DMS 273 treated with DMSO at 0.1 percent for 48 hours (cell line): ENCODE measurements around the gene SRP68.

Experiments used
- DNase-seq: peaks from one replicate; lab custom pipeline; 2025; lab: John Stamatoyannopoulos, UW

Gene SRP68

DNA sequence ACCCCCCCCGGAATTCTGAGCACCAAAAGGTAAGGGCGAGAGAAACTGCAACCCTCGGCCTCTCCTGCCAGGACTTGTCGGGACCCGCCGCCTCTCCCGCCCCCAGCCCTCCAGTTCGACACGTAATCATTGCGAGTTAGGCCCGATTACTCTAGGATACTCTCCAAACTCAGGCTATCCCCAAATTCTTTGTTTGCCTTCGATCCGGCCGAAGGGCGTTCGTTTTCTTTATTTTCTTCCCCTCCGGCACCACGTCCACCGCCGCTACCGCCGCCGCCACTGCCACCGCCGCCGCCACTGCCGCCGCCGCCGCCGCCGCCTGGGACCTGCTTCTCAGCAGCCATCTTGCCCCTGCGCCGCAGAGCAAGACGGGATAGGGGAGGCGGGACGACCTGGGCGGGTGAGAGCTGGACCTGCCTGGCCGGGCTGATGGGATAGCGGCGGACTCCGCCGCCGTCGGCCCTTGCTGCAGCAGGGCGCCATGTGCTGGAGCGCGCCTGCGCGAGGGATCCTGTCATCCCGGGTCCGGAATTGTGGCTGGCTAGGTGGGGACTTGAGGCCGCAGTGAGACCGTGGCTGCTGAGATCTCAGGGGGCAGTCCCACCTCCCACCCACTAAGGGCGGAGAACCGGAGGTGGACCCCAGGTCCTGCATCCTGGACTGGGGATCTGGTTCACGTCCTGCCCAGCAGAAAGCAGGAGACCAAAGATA, at the start of gene SRP68:
TSS of gene SRP68 (minus strand) at position 370 of the 711 bp plus-strand sequence. CDS start at position 344, 26 bp downstream.
- DNase-seq = peak; percentile 72

DNA sequence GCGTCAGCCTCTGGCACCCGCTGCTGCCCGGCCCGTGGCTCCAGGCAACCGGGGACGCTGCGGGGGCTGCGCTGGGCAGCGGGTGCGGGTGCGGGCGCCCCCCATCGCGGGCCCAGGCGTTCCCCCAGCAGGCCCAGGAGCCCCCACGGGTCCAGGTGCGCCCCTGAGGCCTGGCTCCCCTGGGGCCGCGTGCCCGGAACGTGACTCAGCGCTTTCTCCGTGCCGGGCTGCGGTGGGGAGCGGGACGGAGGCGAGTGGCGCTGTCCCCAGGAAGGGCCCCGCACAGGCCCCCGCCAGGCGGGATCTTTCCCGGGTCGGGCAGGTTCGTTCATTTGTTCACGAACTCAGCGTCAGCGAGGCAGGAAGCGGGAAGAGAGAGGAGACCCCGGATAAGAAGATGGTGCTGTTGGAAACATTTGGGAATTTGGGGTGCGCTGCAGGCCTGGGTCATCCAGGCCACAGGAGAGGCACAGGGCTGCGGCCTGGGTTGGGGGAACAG, 49.7 kb upstream of the SRP68 start:
- no peak for DNase-seq

DNA sequence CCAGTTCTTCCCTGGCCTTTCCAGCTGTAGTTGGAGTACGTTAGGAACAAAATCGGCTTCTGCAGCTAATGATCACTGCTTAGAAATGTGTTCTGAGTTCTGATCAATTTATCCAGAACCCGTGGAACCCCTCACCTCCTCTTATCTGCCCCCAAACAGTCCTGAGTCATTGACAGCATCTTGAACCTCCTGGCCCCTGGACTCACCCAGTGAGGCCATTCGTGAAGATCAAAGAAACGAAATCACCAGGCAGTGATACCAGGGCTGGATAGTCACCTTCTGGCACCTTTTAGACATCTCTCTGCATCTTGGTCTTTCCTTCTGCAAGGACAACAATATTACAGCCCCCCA, 48.3 kb upstream of the SRP68 start:
- DNase-seq = no peak

DNA sequence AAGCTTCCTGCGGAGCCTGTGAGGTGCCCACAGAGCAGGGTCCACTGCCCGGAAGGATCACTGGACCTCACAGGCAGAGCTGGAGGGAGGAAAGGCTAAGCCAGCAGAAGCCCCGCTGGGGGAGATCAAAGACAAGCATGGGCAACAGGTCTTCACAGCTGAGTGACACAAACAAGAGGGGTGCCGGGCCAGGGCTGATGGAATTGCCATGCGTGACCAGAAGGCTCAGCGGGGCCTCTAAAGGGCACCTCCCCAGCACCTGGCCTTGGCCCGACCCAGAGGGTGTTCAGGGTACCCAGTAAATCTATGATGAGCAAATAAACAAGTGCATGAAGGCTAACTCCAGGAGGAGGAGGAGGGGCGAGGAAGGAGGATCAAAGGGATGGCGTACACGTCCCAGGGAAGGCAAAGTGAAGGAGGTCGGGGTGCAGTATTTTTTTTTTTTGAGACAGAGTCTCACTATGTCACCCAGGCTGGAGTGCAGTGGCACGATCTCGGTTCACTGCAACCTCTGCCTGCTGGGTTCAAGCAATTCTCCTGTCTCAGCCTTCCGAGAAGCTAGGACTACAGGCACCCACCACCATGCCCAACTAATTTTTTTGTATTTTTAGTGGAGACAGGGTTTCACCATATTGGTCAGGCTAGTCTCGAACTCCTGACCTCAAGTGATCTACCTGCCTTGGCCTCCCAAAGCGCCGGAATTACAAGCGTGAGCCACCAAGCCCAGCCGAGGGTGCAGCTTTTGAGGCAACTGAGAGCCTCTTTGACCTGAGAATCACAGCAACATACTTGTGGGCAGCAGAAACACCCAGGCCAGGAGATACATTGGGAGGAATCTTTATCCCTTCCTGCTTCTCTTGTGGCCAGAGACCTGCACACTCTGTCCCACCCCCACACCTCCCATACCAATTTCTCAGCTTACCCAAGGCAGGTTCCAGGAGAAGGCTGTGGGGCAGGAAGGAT, 47.4 kb upstream of the SRP68 start:
- DNase-seq = no peak

DNA sequence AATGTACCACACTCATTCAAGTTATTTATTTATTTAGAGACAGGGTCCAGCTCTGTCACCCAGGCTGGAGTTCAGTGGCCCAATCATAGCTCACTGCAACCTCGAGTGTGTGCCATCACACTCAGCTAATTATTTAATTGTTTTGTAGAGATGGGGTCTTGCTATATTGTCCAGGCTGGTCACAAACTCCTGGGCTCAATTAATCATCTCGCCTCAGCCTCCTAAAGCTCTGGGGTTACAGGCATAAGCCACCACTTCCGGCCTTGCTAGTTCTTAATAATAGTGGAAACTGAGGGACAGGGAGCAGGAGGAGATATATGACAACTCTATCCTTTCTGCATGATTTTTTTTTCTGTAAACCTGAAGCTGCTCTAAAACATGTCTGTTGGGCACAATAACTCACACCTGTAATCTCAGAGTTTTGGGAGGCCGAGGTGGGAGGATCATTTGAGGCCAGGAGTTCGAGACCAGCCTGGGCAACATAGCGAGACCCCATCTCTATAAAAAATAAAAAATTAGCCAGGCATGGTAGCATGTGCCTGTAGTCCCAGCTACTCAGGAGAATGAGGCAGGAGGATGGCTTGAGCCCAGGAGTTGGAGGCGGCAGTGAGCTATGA, 42.9 kb upstream of the SRP68 start:
- no peak for DNase-seq

DNA sequence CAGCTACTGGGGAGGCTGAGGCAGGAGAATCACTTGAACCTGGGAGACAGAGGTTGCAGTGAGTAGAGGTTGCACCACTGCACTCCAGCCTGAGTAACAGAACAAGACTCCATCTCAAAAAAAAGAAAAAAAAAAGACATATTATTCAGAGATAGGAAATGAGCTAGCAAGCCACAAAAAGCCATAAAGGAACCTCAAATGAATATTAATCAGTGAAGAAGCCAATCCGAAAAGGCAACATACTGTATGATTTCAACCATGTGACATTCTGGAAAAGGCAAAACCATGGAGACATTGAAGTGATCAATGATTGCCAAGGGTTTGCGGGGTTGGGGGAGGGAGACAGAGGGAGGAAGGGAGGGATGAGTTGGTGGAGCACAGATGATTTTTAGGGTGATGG, 39.6 kb upstream of the SRP68 start:
- no peak for DNase-seq

DNA sequence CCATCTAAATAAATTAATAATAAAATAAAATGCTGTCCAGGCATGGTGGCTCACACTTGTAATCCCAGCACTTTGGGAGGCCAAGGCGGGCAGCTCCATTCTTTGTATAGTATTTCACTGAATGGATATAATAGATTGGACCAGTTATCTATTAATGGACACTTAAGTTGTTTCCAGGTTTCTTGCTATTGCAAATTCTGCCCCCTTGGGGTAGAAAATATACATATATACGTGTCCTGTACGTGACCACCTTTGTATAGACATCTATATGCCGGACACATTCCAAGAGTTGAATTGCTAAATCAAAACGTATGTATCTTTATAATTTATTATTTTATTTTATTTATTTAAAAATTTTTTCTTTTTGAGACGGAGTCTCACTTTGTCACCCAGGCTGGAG, 35.2 kb upstream of the SRP68 start:
- DNase-seq = no peak

DNA sequence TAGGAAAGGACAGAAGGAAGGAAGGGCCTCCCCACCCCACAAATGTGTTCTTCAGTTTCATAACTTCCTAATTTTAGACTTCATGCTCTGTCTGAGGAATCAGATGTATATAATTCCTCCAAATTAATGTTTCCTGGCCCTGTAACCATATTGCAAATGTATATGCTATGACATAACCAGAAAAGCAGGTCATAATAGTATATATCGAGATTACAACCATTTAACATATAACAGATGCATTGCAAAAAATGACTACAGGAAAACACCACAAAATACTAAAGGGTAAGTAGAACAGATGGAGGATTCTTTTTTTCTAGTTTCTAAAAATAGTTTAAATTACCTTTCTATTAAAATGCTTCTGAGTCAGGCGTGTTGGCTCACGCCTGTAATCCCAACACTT, 34.4 kb upstream of the SRP68 start:
- DNase-seq = peak; percentile 48

DNA sequence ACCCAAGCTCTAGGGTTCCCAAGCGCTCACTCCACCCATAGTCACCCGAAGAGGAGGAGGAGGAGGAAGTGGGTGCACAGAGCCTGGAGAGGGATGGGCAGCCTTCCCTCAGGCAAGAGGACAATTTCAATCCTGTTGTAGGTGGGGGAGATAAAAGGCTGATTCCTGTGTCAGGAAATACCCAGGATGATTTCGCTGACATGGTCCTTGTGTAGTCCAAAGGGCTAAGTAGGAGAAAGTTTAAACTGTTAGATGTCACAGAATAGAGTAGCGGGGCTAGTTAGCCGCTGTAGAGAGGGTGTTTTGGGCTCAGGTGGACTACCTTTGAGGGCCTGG, 32.5 kb upstream of the SRP68 start:
- no peak for DNase-seq

DNA sequence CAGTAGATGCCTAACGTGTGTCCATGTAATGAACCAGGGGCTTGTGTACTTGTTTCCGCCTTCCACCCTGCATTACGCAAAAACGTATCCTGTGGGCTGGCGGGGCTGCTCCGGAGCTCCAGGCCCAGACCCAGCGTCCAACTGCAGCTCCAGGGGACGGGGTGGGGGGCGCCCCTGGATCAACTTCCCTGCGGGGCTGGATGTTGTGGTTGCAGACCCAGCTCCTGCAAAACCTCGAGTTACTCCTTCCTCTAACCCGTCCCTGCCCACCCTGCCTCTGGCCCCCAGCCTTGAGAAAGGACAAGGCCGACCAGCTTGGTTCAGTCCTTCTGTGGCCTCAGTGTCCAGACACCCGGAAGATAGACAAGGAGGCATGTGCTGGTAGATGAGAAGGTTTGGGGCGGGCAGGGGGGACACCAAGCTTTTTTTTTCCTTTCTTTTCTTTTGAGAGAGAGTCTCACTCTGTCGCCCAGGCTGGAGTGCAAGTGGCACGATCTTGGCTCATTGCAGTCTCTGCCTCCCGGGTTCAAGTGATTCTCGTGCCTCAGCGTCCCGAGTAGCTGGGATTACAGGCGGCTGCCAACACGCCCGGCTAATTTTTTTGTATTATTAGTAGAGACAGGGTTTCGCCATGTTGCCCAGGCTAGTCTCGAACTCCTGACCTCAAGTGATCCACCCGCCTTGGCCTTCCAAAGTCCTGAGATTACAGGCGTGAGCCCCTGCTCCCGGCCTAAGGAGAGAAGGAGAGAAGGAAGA, 32.0 kb upstream of the SRP68 start:
- no peak for DNase-seq

DNA sequence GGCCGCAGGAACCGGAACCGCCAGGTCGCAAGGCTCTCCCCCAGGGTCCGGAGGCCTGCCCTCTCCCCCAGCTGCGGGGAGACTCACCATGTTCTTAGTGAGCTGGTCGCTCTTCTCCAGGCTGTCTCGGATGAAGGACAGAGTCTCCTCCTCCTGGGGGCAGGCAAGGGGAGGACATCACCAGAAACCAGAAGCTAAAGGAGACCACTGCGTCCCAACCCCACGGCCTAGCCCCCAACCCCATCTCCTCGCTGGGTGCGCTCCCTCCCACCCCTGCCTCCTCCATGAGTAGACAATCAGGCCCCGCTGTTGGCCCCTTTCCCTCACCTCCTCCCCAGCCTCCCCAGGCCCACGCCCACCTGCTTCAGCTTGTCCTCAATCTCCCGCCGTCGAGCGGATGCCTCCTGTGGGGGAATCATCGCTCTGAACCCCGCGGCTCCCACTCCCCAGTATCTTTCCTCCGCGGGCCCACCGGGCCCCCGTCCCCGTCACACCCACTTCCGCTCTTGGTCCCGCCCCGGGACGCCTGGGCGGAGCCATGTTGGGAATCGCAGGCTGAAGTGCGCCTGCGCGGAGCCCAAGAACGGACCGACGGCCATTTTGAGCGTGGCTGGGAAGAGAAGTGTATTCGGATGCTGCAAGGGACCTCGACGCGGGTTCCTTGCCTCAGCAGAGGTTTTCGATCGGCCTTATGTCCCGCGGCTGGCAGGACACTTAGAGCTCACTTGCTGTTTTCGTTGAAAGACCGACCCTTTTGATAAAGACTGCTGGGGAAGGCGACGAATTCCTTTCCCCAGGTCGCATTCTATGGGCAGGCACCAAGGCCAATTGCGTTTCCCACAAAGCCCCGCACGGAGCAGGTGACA, 31.2 kb upstream of the SRP68 start, which contains the start of gene EXOC7:
TSS of gene EXOC7 (minus strand) at position 514 of the 866 bp plus-strand sequence. CDS start at position 419, 95 bp downstream.
- peak; percentile 65 for DNase-seq

DNA sequence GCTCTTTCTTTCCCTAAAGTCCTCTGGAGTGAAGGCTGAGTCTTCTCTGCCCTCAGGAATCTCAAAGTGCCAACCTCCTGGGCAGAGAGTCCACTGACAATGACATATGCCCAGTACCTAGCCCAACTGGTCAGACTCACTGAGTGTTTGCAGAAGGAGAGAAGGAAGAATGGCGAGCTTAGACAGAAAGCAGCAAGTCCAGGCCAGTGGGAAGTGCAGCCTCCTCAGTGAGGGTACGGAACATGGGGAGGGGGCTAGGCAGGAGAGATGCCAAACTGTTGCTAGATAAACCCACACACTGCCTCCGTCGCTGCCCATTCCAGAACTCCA, 30.6 kb upstream of the SRP68 start:
- no peak for DNase-seq

DNA sequence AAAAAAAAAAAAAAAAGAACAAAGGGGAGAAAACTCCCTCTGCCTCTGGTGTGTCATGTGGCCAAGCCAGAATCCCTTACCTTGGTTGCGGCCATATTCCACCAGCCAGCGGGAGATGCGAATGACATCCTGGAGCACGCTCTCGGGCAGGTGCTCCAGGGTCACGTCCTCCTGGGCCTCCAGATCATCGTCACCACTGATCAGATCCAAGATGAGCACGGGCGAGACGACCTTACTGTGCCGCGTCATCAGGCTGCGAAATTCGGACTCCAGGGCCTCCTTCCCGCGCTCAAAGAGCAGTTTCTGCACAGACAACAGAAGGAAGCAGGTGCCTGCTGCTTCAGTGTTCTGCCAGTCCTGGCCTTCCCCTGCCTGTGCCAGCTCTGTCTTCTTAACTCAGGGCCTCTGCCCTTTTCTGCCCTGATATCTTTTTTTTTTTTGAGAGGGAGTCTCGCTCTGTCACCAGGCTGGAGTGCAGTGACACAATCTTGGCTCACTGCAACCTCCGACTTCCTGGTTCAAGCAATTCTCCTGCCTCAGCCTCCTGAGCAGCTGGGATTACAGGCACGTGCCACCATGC, 25.5 kb upstream of the SRP68 start:
- no peak for DNase-seq

DNA sequence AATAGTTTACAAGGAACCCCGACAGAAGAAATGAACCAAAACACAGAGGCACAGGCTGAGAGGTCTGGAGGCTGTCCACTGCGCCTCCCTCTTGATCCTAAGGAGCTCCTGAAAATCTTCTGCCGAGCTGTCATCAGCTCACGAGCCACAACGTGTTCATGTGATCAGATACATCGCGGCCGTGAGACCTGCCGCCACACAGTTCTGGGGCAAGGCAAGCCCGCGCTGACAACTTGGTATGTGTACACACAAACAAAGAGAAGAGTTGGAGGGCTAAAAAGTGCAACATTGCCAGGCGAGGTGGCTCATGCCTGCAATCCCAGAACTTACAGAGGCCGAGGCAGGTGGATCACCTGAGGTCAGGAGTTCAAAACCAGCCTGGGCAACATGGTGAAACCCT, 23.6 kb upstream of the SRP68 start:
- no peak for DNase-seq

DNA sequence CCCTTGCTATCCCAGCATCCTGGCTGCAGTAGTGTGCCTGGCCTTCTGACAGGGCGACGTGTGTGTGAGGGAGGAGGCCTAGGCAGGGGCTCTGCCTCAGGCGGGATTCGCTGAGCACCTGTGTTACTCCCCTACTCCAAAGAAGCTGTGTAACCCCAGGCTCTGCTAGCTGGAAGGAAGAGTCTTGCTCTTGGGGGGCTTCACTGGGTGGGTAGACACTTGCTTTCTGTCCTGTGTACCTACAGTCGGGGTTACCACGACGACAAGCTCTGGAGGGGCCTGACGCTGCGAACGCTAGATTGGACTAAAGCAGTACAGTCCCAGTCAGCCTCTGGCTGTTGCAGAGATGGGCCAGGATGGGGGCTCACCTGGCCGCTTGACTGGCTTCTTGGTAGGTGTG, 21.7 kb upstream of the SRP68 start:
- DNase-seq = no peak

DNA sequence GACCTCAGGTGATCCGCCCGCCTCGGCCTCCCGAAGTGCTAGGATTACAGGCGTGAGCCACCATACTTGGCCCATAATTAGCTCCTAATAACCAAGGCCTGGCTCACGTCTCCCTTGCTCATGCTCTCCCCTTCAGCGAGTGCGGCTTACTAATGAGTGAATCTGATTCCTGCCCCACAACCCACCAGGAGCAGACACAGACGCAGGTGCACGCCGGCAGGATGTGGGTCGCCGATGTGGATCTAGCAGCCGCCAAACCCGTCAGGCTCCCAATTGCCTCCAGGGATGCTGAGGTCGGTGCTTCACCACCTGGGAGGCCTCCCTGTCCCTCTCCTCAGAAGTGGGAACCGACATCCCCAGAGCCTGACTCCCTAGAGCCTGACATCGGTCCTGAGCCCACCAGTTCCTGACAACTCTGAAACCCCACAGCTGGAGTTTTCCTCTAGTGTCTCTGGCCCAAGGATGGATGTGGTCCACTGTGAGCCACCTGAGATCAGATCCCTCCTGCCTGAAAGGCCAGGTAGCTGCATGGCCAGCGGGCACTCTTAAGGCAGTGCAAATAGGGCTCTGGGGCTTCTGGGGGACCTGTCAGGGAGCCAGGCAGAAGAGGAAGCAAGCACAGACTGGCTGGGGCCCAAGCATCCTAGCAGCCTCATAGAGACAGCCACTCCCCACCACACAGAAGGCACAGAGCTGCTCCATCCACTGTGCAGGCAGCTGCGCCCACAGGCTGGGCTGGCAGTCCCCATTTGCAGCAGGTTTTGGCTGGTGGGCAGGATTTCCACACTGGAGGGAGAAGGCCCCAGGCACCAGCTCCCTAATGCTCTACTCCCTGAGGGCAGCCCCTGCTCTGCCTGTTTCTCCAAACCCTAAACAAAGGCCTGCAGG, 20.5 kb upstream of the SRP68 start:
- no peak for DNase-seq

DNA sequence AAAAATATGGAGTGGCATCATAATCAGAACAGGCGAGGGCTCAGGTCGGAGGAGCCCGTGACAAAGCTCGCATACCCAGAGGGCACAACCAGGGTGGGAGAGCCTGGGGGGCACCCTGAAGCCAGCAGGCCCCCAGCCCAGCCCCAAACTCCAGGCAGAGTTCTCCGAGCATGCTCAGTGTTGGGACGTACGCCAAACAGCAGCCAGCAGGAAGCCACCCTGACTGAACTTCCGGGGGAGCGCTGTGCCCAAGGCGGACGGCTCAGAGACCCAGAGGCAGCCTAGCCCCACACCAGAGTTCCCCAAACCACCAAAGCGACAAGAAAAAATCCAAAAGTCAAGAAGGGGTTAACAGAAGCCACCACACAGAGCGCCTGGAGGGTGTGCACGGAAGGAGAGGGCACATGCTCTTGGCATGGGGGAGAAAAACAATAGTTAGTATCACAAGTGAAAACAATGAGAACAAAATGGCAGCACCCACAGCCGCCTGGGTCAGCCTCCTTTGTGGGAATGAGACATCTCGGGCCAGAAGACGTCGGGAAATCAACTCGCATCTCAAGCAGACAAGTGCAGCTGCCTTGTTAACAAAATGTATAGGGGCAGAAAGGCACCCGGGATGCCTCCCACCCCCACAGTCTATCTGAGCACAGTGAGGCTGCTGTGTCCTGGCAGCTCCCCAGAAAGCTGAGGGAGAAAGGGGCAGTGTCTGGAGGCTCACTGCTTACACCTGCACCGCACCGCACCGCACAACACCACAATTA, 19.4 kb upstream of the SRP68 start:
- DNase-seq = no peak

DNA sequence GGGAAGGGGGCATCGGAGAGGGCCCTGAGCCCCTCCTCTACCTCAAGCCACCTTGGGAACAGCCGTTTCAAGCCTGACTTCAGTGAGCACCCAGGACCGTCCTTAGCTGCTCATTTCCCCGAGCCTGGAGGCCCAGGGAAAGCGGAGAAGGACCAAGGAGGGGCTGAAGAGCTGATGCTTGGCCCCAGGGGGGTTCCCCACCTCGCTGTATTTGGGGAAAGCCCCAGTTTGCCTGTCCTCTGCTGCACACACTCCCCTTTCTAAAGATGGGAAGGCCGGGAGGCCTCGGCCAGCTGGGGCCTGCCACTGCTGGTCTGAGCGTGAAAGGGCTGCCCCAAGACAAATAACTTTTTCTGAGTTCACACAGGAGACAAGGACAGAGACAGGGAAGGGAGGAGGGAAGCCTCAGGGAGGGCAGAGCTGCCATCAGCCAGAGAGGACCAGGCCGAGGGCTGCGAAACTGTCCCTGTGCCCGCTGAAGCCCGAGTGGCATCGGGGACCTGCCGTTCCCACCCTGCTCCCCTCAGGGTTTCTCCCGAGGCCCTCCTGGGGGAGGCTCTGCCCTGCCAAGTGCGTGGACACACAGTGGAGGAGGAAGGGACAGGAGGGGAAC, 18.3 kb upstream of the SRP68 start:
- DNase-seq = no peak
